Ascending aorta (tissue), 2 donors: ENCODE results near the gene ZNF311. TPM values are rescaled to one million over a fixed set of nuclear protein-coding genes. Genes with fewer than 3 reads are reported as not detected.

Experiments
- DNase-seq, 2 donors: peaks; one replicate each; pipeline ENCODE4 v3.0.0-alpha.2; 2019; ENCODE audit warnings: low spot score in 2 of 2
- H3K27ac ChIP-seq, 2 donors: fragments of 200-600 bp; sonication (generic); one replicate each; pipeline ENCODE4 v1.5.1; 2016 to 2017; ENCODE audit warnings: mild to moderate bottlenecking in 1 of 2
- H3K27me3 ChIP-seq: fragments of 200-600 bp; sonication (generic); one replicate; pipeline ENCODE4 v1.5.1; 2017
- H3K36me3 ChIP-seq, 2 donors: fragments of 200-600 bp; sonication (generic); one replicate each; pipeline ENCODE4 v1.5.1; 2016
- H3K4me1 ChIP-seq, 2 donors: fragments of 200-600 bp; sonication (generic); one replicate each; pipeline ENCODE4 v1.5.1; 2016 to 2017; ENCODE audit warnings: mild to moderate bottlenecking in 1 of 2
- H3K4me3 ChIP-seq, 2 donors: fragments of 200-600 bp; sonication (generic); one replicate each; pipeline ENCODE4 v1.5.1; 2016 to 2017; ENCODE audit warnings: mild to moderate bottlenecking in 1 of 2
- H3K9me3 ChIP-seq, 2 donors: fragments of 200-600 bp; sonication (generic); one replicate each; pipeline ENCODE4 v1.5.1; 2016
- intact Hi-C: fragments of 100-400 bp; cut with DNase I; formaldehyde crosslinking; loops from one replicate; pipeline ENCODE4 v1.15.1; 2023
- total RNA-seq: library from RNA; depleted of rRNA; stranded (reverse); fragments of >200 nt; gene quantifications from one replicate; pipeline ENCODE4 v1.1.0, GENCODE V29; 2016
- TF ChIP-seq, protein P1 (sequence below), 3 experiments: fragments of 200-600 bp in 2 of 3; fragments of 450-650 bp in 1 of 3; sonication (generic) in 2 of 3; IDR thresholded peaks; one replicate each; pipeline ENCODE4 v1.5.1; 2016 to 2019; ENCODE audit warnings: antibody characterized with exemption in 3 of 3, mild to moderate bottlenecking in 1 of 3, moderate library complexity in 1 of 3

Gene ZNF311
- total RNA-seq, result not detected

DNA sequence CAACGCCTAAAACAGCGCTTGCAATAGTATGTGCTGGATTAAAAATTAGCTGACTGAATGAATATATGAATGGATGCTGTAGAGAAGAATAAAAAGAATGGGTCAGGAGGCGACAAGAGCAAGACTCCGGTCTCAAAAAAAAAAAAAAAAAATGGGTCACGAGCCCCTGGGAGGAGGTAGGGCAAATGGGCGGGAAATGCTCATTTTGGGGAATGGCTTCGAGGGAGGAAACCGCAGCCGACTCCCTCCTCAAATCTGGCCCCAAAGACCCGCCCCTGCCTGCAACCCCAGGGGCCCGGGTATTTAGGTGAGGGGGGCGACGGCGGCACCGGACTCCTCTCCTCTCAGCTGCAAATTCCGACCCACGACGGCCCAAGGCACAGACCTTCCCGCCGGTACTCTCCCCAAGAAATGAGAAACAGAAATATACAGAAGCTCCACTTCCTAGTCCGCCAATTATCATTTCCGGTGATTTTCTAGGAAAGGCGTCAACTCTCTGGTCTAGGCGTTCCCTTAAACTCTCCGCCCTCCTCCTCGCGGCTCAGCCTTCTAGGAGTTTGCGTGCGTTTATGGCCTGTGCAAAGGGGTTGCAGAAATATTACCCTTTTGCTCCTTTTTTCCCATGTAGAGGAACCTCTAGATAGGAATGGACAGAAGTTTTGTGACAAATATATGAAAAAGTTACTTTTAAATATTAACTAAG is at the start of gene ZNF311:
ZNF311 (minus strand) TSS at position 133 of the 703 bp plus-strand sequence. CDS start 1,361 bp downstream, outside the sequence.
- no peaks in the 10 kb centered on the region for H3K36me3 ChIP-seq
- peaks cover 0 to 5% of the 10 kb centered on the region in 2 donors for H3K4me1 ChIP-seq
- peak within 1 kb of the TSS; percentile 67 to 69 for H3K27ac ChIP-seq
- intact Hi-C loops, result loop anchor here (2.0 kb wide), 1 partner anchor 21 kb away; no protein-coding TSS in a partner anchor
- DNase-seq, result peak in 1 of 2 donors; percentile 78
- TF ChIP-seq, protein P1, sequence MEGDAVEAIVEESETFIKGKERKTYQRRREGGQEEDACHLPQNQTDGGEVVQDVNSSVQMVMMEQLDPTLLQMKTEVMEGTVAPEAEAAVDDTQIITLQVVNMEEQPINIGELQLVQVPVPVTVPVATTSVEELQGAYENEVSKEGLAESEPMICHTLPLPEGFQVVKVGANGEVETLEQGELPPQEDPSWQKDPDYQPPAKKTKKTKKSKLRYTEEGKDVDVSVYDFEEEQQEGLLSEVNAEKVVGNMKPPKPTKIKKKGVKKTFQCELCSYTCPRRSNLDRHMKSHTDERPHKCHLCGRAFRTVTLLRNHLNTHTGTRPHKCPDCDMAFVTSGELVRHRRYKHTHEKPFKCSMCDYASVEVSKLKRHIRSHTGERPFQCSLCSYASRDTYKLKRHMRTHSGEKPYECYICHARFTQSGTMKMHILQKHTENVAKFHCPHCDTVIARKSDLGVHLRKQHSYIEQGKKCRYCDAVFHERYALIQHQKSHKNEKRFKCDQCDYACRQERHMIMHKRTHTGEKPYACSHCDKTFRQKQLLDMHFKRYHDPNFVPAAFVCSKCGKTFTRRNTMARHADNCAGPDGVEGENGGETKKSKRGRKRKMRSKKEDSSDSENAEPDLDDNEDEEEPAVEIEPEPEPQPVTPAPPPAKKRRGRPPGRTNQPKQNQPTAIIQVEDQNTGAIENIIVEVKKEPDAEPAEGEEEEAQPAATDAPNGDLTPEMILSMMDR (IDR thresholded peaks at IDR 0.05), result no peak
- no peaks in the 10 kb centered on the region for H3K27me3 ChIP-seq
- no peaks in the 10 kb centered on the region for H3K9me3 ChIP-seq
- H3K4me3 ChIP-seq, result peak within 1 kb of the TSS; percentile 62 to 78

DNA sequence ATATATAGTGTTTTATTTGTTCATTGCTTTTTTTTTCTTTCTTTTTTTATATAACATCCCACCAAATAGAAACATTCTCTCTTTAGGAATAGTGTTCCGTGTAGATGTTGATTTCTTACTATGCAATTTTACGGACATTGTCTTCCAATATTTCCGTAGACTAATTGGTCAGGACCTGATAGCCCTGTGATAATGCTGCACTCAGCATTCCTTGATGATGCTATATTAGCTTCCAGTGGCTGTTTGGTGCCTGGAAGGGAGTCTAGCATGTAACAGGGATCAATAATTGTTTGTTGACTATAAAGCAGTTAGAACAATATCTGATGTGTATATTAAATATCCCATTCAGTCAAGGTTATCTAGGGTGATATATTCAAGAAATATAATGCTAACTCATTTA is 46.6 kb upstream of the ZNF311 start:
- Histone ChIP-seq H3K9me3 (peaks cover 0 to 5% of the 10 kb centered on the region in 2 donors), H3K36me3 (no peaks in the 10 kb centered on the region), H3K4me1 (no peaks in the 10 kb centered on the region), H3K27ac (no peak overlapping the region), H3K4me3 (no peak overlapping the region), H3K27me3 (no peaks in the 10 kb centered on the region)
- intact Hi-C loops, result no loop called here
- TF ChIP-seq, protein P1 (IDR thresholded peaks at IDR 0.05), result no peak
- DNase-seq, result no peak

DNA sequence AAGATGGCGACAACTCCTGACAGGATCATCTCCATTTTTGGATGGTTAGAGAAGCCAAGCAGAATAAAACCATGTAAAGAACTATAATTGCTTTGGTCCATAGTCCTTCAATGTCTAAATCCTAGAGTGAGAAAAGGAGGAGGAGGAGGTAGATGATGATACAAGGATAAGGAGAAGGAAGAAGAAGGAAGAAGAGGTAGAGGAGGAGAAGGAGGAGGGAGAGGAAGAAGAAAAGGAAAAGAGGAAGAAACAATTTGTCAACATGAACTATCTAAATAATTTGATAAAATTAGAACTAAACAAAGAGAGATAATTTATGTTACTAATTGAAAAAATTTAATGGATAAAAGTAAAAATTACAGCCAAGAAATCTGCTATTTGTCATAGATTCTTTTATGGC is 40.0 kb upstream of the ZNF311 start, which contains the start of gene OR2W1:
OR2W1 (minus strand) TSS at position 101 of the 400 bp plus-strand sequence; CDS start at position 101, 0 bp downstream.
- Histone ChIP-seq H3K4me3 (no peak within 1 kb of the TSS), H3K4me1 (no peaks in the 10 kb centered on the region), H3K36me3 (no peaks in the 10 kb centered on the region), H3K27ac (no peak within 1 kb of the TSS), H3K27me3 (no peaks in the 10 kb centered on the region), H3K9me3 (no peaks in the 10 kb centered on the region)
- TF ChIP-seq, protein P1 (IDR thresholded peaks at IDR 0.05), result no peak
- intact Hi-C loops, result no loop called here
- DNase-seq, result no peak

DNA sequence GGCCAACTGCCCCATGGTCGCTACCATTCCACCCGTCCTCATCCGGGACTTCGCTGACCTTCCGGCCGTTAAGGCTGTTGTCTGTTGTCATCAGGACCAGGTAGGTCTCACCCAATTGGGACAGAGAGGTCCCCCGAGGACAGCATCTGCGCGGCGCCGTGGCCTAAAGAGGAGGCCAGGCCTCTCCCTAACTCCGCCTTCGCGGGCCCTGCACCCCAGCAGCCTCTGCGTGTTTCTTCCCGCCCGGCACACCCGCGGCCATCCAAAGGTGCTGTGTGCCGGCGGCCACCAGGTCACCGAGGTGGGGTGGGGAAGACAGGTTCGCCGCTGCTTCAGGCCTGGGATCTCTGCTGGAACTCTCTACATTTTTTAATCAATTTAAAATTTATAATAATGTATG is 30.8 kb upstream of the ZNF311 start:
- Histone ChIP-seq H3K27ac (no peak overlapping the region), H3K9me3 (no peaks in the 10 kb centered on the region), H3K27me3 (no peaks in the 10 kb centered on the region), H3K4me1 (no peaks in the 10 kb centered on the region), H3K36me3 (no peaks in the 10 kb centered on the region), H3K4me3 (no peak overlapping the region)
- TF ChIP-seq, protein P1 (IDR thresholded peaks at IDR 0.05), result no peak
- DNase-seq, result no peak
- intact Hi-C loops, result no loop called here

DNA sequence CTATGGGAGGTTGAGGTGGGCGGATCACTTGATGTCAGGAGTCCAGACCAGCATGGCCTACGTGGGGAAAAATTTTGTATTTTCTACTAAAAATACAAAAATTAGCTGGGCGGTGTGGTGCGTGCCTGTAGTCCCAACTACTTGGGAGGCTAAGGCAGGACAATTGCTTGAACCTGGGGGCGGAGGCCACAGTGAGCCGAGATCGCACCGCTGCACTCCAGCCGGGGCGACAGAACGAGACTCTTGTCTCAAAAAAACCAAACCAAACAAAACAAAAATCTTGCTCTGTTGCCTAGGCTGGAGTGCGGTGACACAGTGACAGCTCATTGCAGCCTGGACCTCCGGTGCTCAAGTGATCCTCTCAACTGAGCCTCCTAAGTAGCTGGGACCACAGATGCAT is 23.7 kb upstream of the ZNF311 start:
- Histone ChIP-seq H3K9me3 (no peaks in the 10 kb centered on the region), H3K4me1 (no peaks in the 10 kb centered on the region), H3K27me3 (no peaks in the 10 kb centered on the region), H3K27ac (no peak overlapping the region), H3K4me3 (no peak overlapping the region), H3K36me3 (no peaks in the 10 kb centered on the region)
- TF ChIP-seq, protein P1 (IDR thresholded peaks at IDR 0.05), result no peak
- no peak for DNase-seq
- intact Hi-C loops, result loop anchor here (5.0 kb wide), 1 partner anchor 197 kb away; no protein-coding TSS in a partner anchor
